ENCODE results near the gene KIF16B. TPM values are rescaled to one million over a fixed set of nuclear protein-coding genes. Genes with fewer than 3 reads are reported as not detected.

The KIF16B gene
- polyA plus RNA-seq, 12 donors, result 7.9 to 33.0 (median 22.5) TPM; not detected in 1

DNA sequence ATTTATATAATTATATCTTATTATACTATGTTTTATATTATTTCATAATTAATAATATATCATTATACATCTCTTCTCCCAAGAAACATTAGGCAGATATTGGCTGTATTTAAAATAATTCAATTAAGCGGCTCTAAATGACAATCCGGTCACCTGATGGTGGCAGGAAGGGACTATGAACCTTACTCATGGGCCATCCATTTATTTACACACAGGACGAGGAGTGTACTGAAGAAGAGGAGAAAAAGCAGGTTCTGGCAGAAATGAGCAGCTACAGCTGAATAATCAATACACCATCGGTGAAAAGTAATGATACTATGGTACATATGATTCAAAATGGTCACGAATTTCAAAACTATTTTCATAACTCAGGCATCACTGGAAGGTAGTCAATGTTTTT is 277.7 kb downstream of the KIF16B start:
- DNase-seq, result no peak

DNA sequence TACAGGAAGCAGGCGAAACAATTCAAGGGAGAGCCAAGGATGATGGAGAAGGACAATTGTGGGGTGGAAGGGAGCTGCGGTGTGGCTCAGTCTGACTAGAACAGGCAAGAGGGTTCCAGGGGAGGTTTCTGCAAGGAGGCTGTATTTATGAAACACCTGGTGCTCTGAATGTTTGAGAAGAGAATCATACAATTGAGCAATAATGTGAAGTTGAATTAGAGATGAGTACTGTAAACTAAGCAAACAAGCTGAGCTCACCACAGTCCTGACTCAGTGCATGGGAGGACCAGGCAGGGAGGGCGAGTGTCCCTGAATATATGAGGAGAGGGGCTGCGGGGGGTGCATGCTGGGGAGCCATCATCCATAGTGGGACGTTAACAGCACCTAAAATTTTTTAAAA is 279.7 kb downstream of the KIF16B start:
- DNase-seq, result no peak

DNA sequence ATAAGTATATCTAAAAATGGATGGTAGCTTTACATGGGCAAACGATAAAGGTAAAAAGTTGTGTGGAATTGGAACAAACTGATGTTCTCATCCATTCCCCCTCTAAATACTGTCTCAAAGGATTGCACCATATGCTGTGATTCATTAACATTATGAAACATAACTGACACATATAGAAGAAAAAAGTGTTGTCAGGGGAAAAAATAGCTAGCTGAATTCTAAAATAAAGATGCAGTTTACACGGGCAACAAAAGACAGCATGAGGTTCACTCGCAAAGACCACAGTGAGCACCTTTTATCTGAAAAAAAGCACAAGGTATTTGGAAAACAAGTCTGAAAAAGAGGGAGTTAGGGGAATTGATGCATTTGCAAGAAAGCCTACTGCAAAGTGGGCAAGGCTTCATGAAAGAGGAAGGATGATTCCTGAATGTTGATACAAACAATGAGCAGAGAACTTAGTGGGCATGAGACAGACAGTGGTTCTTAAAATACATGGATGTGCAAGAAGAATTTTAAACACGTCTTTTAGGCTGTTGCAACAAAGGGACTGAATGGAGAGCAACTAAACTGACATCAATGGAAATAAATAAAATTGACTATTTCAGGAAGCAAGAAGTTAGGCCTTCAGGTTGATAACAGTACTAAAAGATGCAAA is 280.9 kb downstream of the KIF16B start:
- DNase-seq, result no peak

GRCh38 chr20:16290358-16290757 is 282.9 kb downstream of the KIF16B start:
- no peak for DNase-seq

- no peak for DNase-seq
These were observed 285.5 kb downstream of the KIF16B start for GRCh38 chr20:16287776-16288175.

DNA sequence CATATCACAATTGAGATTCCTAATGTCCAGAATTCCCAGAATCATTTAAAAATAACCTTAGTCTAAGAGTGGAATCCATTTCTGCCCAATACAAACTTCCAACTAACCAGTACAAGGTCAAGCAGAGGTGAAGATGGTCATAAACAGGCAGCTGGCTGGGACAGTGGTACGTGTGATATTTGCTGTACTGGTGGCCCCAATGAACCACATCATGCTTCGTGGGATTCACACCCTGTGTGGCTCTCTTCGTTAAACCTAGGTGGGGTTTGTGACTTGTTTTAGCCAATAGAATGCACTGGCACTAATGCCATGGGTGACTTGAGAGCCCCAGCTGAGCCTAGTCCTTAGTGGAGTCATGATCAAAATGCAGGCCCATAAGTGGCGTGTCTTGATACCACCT is 286.6 kb downstream of the KIF16B start:
- no peak for DNase-seq

DNA sequence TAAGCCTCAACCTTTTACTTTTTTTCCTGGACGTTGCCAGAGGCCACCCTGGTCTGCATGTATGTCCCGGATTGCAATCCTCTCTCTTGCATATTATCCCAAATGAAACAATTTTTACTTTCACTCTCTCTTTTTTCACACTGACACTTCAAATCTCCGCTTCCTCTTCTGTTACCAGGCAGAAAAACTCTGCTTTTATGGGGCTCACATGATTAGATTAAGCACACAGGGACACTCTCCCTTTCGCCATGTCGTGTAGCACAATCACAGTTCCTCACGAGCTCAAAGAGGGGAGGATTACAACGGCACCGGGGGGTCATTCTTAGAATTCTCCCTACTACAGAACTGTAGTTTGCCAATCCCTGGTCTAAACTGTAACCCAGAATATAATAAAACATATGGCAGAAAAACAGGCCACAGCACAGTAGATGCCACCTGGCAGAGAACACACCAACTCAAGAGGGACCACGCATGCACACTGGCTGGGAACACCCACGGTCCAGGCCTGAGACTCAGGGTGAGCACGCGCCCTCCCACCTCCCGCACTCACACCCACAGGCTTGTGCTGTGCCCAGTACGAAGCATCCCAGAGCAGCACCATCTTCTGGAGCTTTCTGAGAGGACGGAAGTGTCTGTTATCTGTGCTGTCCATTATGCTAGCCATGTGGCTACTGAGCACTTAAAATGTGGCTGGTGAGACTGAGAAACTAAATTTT is 288.7 kb downstream of the KIF16B start:
- DNase-seq, result no peak

DNA sequence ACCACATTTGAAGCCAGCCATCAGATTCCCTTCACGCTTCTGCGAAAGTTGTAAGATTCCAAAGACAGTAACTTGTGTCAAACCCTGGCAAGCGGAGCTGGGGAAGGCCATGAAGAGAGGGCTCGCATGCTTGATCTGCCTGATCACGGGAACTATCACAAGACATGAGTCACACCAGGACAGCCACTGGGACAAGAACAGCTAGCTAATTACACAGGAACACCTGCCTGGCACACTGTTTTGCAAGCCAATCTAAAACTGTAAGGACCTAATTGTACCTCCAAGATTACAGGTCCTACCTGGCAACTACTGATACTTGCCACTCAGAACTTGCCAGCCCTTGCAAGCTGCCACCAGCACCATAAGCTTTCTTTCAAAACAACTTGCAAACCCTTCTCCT is 289.3 kb downstream of the KIF16B start:
- no peak for DNase-seq

DNA sequence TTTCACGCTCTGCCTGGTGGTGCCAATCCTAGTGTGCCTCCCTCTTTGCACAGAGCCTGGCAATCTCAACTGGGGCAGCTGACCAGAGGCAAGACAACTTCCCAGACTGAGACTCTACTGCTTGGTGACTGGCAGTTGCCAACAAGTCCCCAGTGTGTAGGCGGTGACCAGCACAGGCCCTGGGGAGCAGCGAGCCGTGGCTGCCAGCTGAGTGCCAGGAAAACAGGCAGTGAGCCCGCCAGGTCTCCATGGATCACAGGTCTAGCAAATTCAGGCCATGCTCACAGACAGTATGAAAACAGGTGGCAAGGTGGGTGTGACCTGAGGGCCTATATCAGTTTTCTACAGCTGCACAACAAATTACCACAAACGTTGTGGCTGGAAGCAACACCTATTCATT is 289.9 kb downstream of the KIF16B start:
- DNase-seq, result no peak

DNA sequence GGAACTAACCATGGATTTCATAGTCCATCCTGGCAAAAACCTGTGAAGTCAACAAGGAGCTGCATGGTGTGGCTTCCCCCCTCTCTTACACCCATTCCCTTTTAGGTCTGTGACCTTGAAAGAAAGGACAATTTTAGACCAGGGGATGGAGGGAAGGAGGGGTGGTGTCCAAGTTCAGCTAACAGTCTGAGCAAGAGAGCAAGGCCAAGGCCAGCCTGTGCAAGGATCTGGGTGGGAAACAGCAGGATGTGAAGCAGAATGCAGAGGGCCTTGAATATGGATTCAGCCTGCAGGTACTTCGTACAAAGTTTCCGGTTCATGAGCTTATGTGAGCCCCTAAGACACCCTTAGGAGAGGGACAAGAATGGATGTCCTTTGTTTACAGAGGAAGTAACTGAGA is 293.0 kb downstream of the KIF16B start:
- no peak for DNase-seq

DNA sequence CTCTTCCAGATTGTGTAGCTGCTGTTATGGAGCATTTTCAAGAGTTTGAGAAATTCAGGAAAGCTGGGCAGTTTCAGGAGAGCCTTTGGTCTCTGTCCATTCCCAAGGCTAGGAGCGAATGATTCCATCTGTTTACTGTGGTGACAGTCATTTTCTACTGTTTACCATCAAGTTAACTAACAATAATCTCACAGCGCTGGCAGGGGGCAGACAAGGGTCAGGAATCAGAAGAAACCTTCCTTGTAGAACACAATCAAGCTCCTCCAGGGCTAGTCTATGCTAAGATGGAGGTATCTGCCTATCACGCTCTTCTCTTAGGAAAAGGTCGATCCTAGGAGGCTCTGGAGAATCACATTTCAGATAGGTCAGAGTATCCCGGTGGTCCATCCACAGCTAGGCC is 293.9 kb downstream of the KIF16B start:
- DNase-seq, result no peak

DNA sequence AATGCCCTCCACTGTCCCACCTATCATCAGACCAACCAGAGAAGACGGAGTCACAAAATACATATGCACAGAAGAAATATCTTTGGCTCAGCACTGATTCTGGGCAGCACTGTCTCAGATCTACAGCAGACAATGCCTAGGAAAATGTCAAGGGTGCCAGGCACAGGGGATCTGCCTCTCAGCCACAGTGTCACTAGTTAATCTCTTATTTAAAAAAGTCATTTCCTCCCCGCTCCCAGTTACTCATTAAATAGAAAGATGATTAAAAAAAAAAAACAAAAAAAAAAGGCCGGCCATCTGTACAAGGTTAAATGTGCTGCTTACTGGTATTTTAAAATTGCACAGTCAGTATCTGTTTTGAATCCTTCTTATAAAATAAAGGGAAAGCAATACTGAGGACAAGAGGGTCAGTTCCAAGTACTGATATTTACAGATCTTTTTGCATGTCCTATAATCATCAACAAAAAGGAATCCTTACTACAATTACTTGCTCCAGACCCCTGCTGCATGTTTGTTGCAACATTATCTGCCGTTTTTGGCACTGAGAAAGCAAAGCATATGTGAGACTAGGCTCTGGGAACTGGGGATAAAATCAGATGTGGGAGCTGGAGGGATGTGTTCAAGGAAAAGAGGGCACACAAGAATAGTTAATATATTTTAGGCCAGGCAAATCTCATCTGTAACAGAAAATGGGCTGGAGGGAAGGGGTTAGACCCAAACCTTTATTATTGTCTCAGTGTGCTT is 299.3 kb downstream of the KIF16B start:
- no peak for DNase-seq

DNA sequence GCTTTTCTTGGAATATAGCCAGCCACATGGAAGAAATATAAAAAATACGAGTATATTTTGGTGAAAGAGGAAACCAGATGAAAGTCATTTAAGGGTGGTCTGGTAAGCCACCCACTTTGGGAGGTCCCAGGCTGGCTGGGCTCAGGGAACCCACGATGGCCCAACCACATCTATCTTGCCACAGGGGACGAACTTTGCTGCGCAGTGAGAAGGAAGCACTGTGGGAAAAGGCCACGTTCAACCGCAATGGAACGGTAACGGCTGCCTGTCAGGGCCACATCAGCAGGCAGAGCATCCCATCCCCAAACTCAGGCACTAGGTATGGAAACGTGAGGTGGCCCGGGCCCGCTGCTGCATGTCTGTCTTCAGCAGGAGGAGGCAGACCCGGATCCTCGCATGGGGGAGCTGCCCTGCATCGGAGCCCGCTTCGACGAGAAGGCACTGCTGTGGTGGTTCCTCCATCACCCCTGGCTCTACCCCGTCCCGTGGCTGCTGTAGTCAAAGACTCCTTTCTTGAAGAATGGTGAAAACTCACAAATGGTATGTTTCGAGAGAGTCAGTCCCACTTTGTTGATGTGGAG is 300.4 kb downstream of the KIF16B start:
- DNase-seq, result no peak

DNA sequence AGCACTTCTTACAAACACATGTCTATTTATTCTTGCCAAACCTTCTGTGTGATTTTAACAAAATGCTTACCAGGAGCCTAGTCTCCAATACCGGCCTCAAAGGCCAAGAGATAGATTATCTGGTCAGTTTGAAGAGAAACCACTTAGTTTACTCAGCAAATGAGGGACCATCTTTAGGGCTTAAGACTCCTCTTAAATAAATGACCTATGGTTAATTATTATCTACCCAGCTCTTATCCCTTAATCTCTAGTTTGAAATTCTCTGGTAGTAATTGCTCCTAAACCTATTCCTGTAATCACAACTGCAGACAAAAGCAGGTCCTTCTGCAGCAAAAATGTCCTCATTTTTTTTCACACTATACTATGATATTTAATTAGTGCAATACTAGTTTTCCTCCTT is 301.8 kb downstream of the KIF16B start:
- DNase-seq, result no peak

GRCh38 chr20:16270989-16271388 is 302.3 kb downstream of the KIF16B start:
- no peak for DNase-seq

DNA sequence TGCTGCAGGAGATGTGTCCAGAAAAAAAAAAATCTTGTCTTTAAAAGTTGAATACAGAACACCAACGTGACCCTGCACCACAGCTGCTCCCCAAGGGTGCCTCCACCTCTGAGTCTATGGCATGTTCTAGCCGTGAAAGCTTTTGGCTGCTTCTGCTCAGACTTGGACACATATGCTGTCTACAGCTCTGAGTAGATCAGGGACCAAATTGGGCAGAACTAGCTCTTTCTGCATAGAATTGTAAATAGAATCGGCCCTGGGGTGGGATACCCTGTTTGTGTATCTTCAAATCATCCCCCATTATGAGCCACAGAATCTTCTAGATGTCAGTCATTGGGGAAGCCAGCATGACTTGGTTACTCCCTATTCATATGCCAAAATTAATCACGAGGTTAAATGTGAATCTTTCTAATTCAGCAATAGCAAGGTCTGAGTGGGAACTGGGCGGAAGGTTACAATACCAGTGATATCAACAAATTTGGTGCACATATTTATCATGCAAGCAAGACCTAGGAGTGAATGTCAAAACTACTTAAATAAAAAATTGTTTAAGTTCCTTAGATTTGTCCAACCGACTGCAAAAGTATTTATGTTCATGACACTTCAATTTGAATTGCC is 302.8 kb downstream of the KIF16B start:
- no peak for DNase-seq

DNA sequence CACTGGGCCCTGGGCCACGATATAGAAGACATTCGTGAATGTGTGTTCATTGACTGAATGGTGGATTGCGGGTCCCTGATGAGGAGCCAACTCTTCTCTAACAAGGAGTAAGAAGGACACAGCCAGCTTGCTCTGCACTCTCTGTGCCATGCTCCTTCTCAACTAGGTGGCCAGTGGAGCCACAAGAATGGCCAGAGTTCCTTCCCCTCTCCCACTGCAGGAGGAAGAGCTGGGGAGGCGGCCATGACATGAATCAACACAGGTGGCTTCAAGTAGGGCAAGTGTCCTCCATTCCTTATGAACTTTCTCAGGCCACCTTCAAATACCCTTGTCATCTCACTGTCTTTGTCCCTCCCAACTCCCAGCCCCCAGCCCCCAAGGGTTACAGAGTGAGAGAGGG is 305.7 kb downstream of the KIF16B start:
- no peak for DNase-seq

DNA sequence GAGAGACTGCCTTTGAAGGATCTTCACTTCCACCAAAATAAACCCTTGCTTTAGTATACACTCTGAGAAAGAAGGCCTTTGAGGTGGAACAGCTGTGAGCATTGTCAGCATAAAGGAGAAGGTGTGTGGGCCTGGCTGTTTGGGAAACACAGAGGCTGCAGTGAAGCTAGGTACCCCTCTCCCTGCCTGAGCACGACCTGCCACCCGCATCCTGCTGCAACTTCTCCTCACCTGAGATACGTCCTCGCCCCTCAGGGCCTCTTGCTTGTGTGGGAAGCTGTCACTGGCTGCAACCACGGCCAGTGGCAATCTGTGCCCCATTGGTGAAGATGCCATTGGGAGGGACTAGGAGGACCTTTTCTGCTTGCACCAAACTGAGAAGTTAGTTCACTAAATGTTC is 307.9 kb downstream of the KIF16B start:
- no peak for DNase-seq

DNA sequence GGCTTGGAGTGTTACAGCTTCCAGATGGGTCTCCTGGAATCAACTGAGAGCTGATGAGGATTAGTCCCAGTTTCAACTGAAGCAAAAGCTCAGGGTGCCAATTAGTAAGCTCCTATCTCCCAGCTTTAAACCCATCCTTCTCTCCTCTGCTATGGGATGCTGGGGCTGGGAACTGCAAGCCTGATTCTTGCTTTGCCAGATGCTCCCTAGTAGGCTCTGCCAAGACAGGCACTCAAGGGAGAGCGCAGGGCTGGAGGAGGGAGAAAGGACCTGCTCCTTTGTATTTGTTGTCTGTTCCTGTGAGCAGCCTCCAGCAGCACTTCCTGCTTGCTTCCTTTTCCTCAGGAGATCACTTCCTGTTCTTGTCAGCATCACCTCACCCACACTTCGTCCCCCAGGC is 309.7 kb downstream of the KIF16B start:
- peak; percentile 30 for DNase-seq

- no peak for DNase-seq
These were observed 310.7 kb downstream of the KIF16B start for GRCh38 chr20:16262594-16262993.

DNA sequence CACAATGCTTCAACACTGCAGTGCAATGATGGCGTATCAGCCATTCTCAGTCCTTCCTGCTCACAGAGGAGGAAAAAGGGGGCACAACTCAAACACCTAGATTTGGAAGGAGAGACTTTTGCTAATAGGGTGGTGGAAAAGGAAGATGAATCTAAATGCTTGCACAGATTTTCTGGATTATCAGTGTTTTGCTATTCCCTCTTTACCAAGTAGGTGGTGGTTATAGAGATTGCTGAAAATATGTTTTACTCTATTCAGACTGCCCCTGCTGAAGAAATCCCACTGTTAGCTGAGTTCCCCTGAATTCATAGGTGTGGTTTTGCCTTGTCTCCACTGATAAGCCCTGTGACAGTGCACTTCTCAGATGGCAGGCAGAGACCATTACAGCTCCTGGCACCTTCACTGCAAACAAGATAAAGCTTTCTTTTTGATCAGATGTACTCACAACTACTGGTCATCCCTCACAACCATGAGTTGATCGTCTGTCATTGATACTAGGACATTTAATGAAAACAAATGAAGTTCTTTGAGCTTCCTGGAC is 311.4 kb downstream of the KIF16B start:
- DNase-seq, result no peak

GRCh38 chr20:16260911-16261310 is 312.3 kb downstream of the KIF16B start:
- DNase-seq, result no peak

All from muscle of arm (tissue), 12 donors.